Mesenteric fat pad (tissue), 1 donor: ENCODE results near the gene PLCH1. TPM values are rescaled to one million over a fixed set of nuclear protein-coding genes. Genes with fewer than 3 reads are reported as not detected.

Experiments
- DNase-seq: peaks from one replicate; pipeline ENCODE4 v3.0.0-alpha.2; 2020; ENCODE audit warnings: low spot score
- total RNA-seq: library from RNA; stranded (reverse); fragmentation: NEBNext Ultra II Directional; extraction: Animal tissue kit (Norgen Biotek cat#: 25700); gene quantifications from one replicate; pipeline ENCODE4 v1.2.1, GENCODE V29; 2021
- donor health status: DM: yes; HTN: yes; CAD: no.

The PLCH1 gene
- total RNA-seq, 1 donor from 2014 or later, result not detected

DNA sequence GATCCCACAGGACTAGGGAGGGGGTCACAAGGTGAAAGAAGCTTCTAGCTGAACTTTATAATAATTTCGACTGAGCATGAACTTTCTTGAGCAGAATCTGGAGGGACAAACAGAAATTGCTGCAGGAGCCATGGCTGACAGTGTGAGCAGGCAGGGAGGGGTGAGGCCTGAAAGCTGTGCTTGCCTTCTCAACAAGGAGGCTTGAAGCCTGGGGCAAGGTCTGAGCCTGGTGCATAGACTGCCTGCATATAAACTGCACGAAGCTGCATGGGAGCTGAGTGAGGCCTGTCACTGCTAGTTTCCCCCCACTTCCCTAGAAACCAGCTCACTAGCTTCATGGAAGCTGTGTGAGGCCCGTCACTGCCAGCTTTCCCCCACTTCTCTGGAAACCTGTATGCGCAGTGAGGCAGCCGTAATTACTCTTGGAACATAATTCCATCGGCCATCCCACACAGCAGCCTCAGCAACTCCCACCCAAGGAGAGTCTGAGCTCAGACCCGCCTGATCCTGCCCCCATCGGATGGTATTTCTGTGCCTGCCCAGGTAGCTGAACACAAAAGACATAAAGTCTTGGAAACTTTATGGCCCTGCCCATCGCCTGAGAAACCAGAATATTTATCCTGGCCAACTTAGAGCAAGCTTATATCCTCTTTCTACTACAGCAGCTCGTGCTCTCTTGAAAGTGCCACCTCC lies 136.5 kb downstream of the PLCH1 start:
- DNase-seq, result no peak

DNA sequence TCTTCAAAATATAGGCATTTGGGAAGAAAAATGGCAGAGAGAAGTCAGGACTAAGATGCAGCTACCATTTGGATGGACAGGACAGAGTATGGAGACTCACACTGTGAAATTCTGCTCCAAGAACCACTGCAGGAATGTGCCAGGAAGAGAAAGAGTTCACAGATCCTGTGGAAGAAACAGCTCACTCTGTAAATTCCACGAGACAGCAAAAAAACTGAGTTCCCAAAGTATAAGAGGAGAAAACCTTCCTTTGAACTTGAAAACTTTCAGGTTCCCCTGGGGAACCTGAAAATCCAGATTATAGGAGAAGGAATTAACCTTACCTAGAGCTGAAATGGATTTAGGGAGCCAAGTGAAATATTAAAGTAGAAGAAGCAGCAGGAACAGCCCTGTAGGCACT lies 137.1 kb downstream of the PLCH1 start:
- DNase-seq, result no peak

DNA sequence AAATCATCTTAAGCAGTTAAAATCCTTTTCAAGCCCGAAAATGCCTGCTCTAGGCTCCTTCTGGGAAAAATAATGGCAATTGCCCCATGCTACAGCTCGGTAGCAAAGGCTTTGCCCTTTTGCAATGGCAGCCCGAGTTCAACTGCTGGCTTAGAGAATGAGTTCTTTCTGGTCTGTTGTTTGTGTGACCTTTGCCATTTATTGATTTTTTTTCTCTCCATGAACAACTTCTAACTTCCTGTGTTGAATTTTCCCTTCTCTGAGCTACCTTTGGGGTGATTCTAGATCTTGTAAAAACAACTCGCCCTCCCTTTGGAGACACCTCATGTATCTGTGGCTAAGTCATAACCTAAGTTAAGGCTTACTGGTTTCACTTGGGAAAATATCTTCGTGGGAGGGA lies 139.3 kb downstream of the PLCH1 start:
- DNase-seq, result no peak

DNA sequence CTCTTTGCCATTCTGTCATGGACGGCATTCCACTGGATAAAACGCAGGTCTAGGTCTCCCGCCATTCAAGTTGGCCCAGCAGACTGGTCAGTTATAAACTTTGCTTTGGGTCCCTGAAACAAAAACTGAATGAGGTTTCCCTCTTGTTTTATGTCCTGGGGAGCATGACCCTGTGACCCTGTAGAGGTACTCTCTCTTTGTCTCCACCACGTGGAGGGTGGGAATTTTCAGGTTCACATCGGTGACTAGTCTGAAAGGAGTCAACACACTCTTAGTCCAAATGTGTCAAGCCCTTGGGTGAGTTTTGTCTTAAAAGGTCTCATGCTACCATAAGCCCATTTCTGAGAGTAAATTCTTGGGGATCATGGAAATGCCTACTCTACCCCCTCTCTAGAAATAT lies 139.9 kb downstream of the PLCH1 start:
- no peak for DNase-seq

DNA sequence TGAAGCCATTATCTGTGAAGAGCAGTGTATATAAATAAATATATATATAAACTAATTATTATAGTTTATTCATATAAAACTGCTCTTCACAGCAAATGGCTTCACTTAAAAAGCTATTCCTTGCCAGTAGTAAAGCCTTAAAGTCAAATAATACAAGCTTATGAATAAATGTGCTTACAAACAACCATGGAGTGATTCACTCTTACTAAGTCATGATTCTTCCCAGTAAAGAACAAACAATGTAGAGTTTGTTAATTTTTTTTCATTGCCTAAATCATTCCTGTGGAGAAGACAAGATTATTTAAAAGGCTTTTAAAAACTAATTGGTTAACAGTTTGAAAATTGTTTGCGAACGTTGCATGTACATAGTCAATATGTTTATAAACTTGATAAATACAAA lies 140.7 kb downstream of the PLCH1 start:
- no peak for DNase-seq

DNA sequence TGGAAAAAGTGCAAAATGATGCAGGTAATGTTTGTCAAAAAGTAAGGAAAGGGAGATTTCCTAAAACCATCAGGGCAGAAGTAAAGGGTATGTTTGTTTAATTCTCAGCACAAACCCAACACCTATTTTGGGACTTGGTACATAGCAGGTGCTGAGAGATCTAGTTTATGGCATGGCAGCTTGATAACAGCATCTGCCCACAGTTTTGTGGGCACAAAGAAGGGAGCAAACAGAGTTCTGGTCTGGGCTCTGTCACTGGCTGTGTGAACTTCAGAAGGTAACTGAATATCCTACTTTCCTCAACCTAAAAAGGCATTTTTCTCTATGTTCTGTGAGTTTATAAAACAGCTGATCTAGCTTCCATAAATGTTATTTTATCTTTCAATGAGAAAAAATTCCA lies 141.6 kb downstream of the PLCH1 start:
- no peak for DNase-seq

DNA sequence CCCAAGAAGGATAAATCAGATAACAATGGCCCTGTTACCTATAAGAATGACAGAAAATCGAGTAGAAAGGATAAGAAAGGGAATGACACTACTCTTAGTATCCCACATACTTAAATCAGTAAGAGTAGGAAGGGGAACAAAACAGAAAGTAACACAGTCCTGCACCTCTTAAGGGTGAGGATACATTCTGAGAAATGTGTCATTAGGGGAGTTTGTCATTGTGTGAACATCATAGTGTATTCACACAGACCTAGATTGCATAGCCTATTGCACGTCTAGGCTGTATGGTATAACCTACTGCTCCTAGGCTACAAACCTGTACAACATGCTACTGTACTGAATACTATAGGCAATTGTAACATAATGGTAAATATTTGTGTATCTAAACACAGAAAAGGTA lies 142.6 kb downstream of the PLCH1 start:
- DNase-seq, result no peak

DNA sequence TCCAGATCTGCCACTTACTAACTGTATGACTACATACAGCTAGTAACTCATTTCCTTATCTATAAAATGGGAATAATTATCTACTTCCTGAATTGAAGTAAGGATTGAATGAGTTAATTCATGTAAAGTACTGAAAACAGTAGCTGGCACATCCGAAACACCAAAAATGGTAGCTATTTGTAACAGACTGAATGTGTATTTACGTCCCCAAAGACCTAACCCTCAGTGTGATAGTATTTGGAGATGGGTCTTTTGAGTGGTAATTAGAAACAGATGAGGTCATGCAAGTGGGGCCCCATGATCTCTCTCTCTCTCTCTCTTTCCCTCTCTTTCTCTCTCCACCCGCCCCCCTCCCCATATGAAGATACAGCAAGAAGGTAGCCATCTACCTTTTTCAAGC lies 146.2 kb downstream of the PLCH1 start:
- DNase-seq, result no peak

DNA sequence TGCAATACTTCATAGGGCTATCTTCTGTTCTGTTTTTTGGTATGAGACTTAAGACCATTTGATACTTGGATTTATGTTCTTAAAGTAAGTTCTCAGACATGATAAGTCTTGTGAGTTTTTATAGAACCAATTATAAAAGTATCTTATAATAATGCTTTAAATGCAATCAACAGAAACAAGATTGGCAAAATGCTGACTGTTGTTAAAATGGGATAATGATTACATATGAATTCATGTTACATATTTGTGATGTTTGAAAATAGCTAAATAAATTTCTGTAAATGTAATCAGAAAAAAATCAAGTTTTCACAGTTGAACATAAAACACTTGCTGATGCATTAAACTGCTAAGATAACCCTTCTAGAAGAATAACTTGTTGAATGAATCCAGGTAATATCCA lies 148.3 kb downstream of the PLCH1 start:
- no peak for DNase-seq

DNA sequence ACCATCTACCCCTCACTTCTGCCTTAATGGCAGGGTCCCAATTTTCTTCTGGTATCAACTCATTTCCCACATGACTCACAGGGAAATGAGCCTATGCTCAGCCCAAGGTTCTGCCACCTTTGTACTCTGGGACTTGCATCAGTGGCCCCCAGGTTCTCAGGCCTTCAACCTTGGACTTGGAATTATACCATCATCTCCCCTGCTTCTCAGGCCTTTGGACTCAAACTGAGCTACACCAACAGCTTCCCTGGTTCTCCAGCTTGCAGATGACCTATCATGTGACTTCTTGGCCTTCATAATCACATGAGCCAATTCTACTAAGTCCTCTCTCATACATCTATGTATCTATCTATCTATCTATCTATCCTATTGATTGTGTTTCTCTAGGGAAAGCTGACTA lies 149.5 kb downstream of the PLCH1 start:
- DNase-seq, result no peak

DNA sequence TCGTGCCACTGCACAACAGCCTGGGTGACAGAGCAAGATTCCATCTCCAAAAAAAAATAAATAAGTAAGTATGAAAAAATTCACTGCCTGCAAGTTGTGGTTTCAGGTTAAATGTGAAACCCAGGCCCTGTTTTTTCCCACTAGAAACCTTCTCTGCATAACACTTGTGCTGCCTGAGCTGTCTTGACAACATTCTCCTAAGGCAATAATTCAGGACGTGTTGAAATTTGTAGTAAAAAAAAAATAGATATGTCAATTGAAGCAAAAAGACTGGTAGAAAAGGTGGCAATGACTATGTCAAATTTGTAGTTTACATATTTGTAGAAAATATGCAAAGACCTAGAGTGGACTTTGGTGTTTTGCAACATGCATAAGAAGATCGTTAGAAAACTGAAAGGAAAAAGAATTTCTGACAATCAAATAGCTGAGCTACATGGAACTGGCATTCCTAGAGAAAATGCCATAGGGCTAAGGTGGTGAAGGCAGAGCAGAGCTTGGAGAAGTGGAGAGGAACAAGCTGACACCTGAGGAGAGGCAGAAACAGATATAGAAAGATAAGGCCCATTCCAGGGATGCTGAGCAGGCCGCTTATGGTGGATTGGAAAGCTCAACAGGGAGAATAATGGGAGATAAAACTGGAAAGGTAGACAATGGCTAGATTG lies 150.2 kb downstream of the PLCH1 start:
- DNase-seq, result no peak

DNA sequence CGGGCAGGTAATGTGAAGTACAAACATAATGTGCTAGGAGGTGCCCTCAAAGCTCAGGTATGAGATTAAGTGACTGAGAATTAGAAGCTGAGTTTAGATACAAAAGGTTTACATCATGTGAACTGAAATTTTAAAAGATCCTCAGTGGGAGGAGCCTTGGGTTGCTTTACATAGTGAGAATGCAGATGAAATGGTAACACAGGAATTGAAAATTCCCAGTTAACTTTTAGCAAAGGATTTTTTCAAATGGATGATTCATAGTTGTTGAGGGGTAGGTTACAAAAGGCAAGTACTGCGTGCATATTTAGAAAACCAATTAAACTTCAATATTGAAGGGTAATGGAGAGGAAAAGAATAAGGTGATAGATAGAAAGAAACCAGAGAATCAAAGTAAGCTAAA lies 157.3 kb downstream of the PLCH1 start:
- DNase-seq, result no peak

DNA sequence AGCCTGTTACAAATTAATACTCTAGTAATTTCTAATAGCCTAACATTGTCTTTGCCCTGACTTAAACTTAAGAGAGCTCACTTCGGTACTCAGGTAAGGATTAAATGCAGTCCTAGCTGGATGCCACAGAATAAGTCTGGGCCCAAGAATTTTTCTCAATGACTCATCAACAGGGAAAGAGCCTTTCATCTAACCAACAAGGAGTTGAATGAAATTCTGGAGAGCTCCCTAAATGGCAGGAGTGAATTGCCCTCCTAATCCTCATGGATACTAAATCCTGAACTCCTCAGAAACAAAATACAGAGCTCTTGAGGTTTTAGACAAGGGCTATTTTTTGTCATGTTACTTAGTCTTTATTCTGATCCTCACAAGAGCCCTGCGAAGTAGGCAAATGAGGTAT lies 159.5 kb downstream of the PLCH1 start:
- DNase-seq, result no peak

DNA sequence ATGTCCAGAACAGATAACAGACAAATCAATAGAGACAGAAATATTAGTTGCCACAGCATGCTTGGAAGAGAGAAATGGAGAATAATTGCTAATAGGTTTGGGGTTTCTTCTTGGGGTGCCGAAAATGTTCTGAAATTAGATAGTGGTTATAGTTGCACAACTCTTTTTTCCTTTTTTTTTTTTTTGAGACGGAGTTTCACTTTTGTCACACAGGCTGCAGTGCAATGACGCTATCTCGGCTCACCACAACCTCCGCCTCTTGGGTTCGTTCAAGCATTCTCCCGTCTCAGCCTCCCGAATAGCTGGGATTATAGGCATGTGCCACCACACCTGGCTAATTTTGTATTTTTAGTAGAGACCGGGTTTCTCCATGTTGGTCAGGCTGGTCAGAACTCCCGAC lies 163.3 kb downstream of the PLCH1 start:
- DNase-seq, result no peak

DNA sequence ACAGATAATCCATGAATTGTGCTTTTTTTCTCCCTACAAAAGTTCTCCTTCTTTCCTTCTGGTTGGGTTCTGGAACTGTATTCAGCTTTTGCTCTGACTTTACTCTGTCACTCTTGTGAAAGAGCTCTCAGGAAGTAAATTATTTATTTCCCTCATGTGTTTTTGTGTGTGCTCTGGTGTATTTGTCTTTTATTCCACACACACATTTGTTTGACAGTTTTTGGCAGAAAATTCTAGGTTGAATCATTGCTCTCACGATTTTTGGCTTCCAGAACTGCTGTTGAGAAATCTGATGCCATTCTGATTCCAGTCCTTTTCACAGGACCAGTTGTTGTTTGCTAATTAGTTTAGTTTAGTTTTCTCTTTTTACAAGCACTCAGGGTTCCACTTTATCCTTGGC lies 172.8 kb downstream of the PLCH1 start:
- DNase-seq, result no peak

DNA sequence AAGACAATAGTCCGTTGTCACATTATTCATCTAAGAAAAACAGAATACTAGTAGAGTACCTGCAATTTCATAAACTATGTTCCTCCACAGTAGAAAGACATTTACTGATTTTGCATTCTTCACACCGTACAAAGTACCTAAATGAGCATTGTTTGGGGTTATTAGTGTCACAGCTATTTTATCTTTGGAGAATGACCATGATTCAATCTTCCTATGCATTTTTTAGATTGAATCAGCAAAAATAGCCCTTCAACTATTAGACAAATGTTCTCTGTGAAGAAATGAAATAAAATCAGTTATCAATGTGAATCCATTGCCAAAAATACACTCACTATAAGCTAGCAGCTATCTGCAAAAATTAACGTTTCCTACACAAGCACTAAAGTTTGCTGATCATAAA lies 176.6 kb downstream of the PLCH1 start:
- no peak for DNase-seq

DNA sequence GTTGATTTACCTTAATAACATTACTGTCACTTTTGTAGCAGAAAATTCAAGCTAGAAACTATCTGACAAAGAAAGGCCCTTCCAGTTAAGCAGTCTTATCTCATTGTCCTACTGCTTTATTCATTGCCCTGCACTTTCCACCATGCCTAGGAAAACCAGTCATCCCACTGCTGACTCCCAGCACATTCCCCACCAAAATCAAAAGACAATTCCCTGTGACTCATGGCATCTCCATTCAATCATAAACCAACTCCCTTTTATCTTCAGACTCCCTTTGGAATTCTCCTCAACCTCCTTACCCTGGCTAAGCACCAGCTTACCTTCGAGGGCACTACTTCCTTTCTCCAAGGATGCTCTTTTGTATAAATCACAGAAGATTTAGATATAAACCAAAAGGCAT lies 184.3 kb downstream of the PLCH1 start:
- DNase-seq, result no peak

DNA sequence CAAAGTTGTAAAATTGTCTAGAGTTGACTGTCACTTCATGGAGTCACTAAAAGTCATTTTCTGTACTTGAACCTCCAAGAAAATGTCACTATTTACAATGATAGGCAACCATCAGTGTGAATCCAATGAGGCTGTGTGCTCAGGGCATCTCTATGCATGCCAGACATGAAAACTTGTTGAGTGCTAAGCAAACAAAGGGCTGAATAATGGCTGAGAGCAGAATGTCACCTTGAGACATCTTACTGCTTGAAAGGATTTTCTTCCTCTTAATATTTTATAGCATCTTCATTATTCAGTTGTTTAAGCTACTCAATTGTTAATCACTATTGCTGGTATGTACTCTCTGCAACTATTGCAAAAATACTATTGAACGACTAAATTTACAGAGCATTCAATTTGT lies 184.7 kb downstream of the PLCH1 start:
- no peak for DNase-seq

DNA sequence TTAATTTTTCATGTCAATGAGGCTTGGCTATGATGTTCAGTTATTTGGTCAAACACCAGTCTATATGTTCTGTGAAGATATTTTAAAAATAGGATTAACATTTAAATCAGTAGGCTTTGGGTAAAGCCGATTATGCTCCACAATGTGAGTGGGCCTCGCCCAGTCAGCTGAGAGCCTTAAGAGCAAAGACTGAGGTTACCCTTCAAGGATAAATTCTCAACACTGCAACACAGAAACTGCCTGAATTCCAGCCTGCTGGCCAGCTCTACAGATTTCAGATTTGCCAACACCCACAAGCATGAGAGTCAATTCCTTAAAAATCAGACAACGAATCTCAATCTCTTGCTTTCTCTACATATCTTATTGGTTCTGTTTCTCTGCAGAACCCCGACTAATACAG lies 188.3 kb downstream of the PLCH1 start:
- DNase-seq, result no peak

DNA sequence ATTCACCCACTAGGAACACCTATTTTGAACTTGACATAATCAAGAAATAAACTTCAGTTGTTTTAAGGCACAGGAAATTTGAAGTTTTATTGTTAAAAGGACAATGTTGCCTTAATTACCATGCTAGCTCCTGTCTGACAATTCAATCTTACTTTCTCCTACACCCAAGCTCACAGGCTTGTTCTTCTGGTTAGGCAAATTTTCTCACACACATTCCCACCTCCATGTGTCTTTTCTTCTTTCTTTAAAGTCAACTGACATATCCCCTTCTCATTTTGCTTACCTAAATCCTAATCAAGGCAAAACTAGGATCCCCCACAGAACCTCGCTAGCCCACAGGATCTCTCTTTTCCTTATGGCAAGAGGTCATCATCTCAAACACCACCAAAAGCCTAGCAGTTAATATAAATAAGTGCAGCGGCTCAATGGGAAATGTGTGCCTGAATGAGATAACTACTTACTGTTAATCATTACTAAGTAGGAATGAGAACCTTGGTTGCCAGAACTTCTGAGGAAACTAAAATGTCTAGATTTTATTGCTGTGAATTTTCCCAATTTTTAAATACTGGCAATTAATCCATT lies 189.3 kb downstream of the PLCH1 start:
- DNase-seq, result no peak

DNA sequence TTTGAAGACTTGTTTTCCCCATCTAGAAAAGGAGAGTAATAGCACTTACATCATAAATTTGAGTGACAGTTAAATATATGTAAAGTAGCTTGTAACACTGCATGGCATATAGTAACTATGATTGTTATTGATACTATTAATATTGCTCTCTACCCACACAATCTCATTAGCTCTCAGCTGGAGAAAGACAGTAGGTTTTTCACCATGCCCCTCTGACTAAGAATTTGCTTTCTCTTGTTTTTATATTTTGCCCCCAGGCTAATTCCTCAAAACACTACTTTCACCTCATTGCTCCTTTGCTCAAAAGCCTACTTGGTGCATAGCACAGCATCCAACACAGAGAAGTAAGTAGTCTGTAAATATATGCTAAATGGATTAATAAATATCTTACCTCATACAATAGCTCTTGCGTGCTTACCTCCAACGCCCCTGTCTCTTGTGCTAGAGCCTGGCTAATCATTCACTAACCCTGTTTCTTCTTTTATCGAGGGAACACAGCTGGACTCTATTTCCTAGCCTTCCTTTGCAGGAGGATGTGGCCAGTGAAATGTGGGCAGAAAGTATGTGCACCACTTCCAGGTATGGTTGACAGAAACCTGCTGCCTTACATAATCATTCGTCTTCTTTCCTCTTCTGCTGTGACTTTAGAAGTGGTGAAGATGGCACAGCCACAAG lies 190.0 kb downstream of the PLCH1 start:
- no peak for DNase-seq

DNA sequence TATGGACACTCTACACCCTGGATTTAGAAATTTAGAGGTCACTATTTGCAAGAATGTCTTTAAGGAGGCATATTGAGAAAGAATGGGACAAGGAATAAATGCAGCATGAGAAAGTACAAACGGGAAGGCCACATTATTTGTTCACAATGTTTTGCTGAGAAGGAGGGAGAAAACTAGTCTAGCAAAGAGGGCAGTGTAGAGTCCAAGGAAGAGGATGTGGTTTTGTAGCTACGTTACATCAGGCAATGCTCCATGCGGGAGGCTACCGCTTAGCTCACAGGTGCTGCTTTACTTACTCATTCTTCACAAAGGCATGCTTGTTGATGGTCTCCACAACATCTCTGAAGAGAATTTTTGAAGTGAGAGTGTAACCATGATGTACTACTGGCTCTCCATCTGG lies 191.1 kb downstream of the PLCH1 start:
- DNase-seq, result no peak

DNA sequence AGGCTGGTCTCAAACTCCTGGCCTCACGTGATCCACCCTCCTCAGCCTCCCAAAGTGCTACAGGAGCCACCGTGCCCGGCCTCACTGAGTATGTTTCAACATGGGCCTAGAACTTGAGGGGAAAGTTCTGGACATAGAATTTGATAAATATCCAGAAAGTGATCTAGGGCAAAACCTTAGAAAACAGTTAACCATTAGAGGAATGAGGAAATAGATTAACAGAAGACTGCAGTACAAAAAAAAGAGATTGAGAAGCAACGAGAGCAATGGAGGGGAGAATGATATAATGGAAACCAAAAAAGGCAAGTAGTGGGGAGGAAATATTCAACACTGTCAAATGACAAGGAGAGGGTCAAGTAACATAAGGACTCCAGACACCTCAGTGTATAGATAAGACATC lies 191.5 kb downstream of the PLCH1 start:
- DNase-seq, result no peak
